Mucosa of stomach (tissue), 1 donor: ENCODE measurements around the gene MYOCOS.

Source experiments
- H3K27me3 ChIP-seq: one replicate; pipeline ENCODE4 v1.7.0; 2013; ENCODE audit warnings: mild to moderate bottlenecking, low read length; ENCODE audit not compliant: control insufficient read depth, insufficient read depth
- H3K36me3 ChIP-seq: one replicate; pipeline ENCODE4 v1.7.0; 2013; ENCODE audit warnings: low read length; ENCODE audit not compliant: control insufficient read depth, insufficient read depth
- H3K4me1 ChIP-seq: one replicate; pipeline ENCODE4 v1.7.0; 2013; ENCODE audit warnings: mild to moderate bottlenecking, low read length; ENCODE audit not compliant: control insufficient read depth, insufficient read depth
- H3K4me3 ChIP-seq: one replicate; pipeline ENCODE4 v1.7.0; 2013; ENCODE audit warnings: low read length
- H3K9ac ChIP-seq: one replicate; pipeline ENCODE4 v1.7.0; 2013; ENCODE audit warnings: mild to moderate bottlenecking, low read length, moderate library complexity
- H3K9me3 ChIP-seq: one replicate; pipeline ENCODE4 v1.7.0; 2013; ENCODE audit warnings: mild to moderate bottlenecking, low read length, moderate library complexity; ENCODE audit not compliant: control insufficient read depth
- donor health status: Pancreatic carcinoma.

Gene MYOCOS

GRCh38 chr1:171628225-171628624 is 6.2 kb downstream of the MYOCOS start:
- Histone ChIP-seq H3K9ac (no peak overlapping the region), H3K9me3 (no peaks in the 10 kb centered on the region), H3K4me3 (no peak overlapping the region), H3K36me3 (no peaks in the 10 kb centered on the region), H3K27me3 (no peaks in the 10 kb centered on the region), H3K4me1 (no peaks in the 10 kb centered on the region)

DNA sequence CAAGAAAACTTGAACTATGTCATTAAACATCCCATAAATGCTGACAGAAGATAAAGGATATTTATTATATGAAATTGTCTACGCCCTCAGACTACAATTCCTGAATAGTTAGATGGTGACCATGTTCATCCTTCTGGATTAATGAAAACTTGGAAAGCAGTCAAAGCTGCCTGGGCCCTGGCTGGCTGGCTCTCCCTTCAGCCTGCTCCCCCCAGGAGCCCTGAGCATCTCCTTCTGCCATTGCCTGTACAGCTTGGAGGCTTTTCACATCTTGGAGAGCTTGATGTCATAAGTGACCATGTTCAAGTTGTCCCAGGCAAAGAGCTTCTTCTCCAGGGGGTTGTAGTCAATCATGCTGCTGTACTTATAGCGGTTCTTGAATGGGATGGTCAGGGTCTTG is 13.6 kb downstream of the MYOCOS start:
- Histone ChIP-seq H3K9me3 (no peaks in the 10 kb centered on the region), H3K36me3 (no peaks in the 10 kb centered on the region), H3K4me1 (no peaks in the 10 kb centered on the region), H3K27me3 (no peaks in the 10 kb centered on the region), H3K9ac (no peak overlapping the region), H3K4me3 (no peak overlapping the region)

- H3K9ac ChIP-seq = no peak overlapping the region
- no peaks in the 10 kb centered on the region for H3K36me3 ChIP-seq
- no peaks in the 10 kb centered on the region for H3K4me1 ChIP-seq
- no peak overlapping the region for H3K4me3 ChIP-seq
- H3K27me3 ChIP-seq = no peaks in the 10 kb centered on the region
- no peaks in the 10 kb centered on the region for H3K9me3 ChIP-seq
These were observed 14.1 kb downstream of the MYOCOS start for GRCh38 chr1:171636141-171636540.

- no peaks in the 10 kb centered on the region for H3K9me3 ChIP-seq
- no peaks in the 10 kb centered on the region for H3K27me3 ChIP-seq
- no peak overlapping the region for H3K9ac ChIP-seq
- no peaks in the 10 kb centered on the region for H3K36me3 ChIP-seq
- no peak overlapping the region for H3K4me3 ChIP-seq
- H3K4me1 ChIP-seq = no peaks in the 10 kb centered on the region
These were observed 16.0 kb downstream of the MYOCOS start for GRCh38 chr1:171637928-171638576.

- no peaks in the 10 kb centered on the region for H3K27me3 ChIP-seq
- H3K36me3 ChIP-seq = no peaks in the 10 kb centered on the region
- no peaks in the 10 kb centered on the region for H3K4me1 ChIP-seq
- H3K9ac ChIP-seq = no peak overlapping the region
- H3K4me3 ChIP-seq = no peak overlapping the region
- no peaks in the 10 kb centered on the region for H3K9me3 ChIP-seq
These were observed 18.2 kb downstream of the MYOCOS start for GRCh38 chr1:171640225-171640624.

- Histone ChIP-seq H3K9ac (no peak overlapping the region), H3K4me1 (no peaks in the 10 kb centered on the region), H3K27me3 (no peaks in the 10 kb centered on the region), H3K36me3 (no peaks in the 10 kb centered on the region), H3K9me3 (no peaks in the 10 kb centered on the region), H3K4me3 (no peak overlapping the region)
These were observed 19.2 kb downstream of the MYOCOS start for GRCh38 chr1:171641076-171641864.

DNA sequence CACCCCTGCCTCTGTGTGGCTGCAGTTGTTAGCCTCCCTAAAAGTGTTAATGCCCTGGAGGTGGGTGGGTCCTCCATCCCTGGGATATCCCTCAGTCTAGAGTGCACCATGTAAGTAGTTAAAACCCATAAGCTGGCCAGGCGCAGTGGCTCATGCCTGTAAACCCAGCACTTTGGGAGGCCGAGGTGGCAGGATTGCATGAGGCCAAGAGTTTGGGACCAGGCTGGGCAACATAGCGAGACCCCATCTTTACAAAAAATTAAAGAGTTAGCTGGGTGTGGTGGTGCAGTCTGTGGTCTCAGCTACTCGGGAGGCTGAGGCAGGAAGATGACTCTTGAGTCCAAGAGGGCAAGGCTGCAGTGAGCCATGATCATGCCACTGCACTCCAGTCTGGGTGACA is 20.2 kb downstream of the MYOCOS start:
- no peaks in the 10 kb centered on the region for H3K4me1 ChIP-seq
- H3K36me3 ChIP-seq = no peaks in the 10 kb centered on the region
- no peak overlapping the region for H3K4me3 ChIP-seq
- H3K9ac ChIP-seq = no peak overlapping the region
- no peaks in the 10 kb centered on the region for H3K27me3 ChIP-seq
- H3K9me3 ChIP-seq = no peaks in the 10 kb centered on the region

- Histone ChIP-seq H3K9me3 (no peaks in the 10 kb centered on the region), H3K27me3 (no peaks in the 10 kb centered on the region), H3K4me1 (no peaks in the 10 kb centered on the region), H3K4me3 (no peak overlapping the region), H3K36me3 (no peaks in the 10 kb centered on the region), H3K9ac (no peak overlapping the region)
These were observed 21.1 kb downstream of the MYOCOS start for GRCh38 chr1:171643156-171643555.

GRCh38 chr1:171644805-171645483 is 22.9 kb downstream of the MYOCOS start:
- Histone ChIP-seq H3K9me3 (no peaks in the 10 kb centered on the region), H3K36me3 (no peaks in the 10 kb centered on the region), H3K9ac (no peak overlapping the region), H3K27me3 (no peaks in the 10 kb centered on the region), H3K4me1 (no peaks in the 10 kb centered on the region), H3K4me3 (no peak overlapping the region)

DNA sequence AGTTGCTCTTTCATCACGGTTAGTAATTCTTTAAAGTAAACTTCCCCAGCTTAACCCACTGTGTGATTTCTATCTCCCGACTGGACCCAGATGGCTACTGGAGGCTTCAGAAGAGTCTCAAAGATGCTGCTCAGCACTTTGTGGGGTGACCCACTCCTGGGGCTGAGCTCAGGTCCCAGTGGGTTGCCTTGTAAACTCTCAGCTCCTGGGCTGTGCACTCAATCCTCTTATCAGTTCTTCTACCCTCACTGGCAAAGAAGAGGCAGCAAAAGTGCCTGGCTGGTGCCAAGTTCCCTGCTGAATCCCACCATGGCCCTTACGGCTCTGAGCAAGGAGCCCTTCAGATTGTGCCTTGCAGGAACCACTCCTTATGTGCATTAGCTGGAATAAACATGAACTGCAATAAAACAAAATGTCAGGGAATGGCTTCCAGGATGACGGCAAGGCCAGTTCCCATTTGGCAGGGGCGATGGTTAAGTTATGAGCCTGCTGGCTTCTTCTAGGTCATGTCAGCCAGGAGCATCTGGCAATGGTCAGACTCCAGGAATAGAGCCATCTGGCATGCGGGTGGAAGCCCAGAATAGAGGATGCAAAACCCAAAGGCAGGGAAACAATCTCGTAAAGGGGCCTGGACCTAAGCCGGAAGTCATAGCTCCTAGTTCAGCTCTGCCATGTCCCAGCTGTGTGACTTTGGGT is 23.7 kb downstream of the MYOCOS start:
- Histone ChIP-seq H3K27me3 (no peaks in the 10 kb centered on the region), H3K4me3 (no peak overlapping the region), H3K9ac (no peak overlapping the region), H3K4me1 (no peaks in the 10 kb centered on the region), H3K9me3 (no peaks in the 10 kb centered on the region), H3K36me3 (no peaks in the 10 kb centered on the region)

DNA sequence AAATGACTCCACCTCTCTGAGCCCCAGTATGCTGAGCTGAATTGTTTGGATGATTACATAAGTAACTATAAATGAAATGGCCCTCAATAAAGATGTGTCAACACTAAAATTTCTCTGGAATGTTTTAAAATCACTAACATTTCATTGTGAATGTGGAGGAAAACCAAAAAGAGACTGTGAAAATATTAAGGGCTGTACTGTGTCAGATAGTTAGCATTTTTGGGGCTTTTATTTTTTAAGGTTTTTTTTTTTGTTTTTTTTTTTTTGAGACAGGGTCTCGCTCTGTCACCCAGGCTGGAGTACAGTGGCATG is 24.2 kb downstream of the MYOCOS start:
- Histone ChIP-seq H3K27me3 (no peaks in the 10 kb centered on the region), H3K9me3 (no peaks in the 10 kb centered on the region), H3K4me1 (no peaks in the 10 kb centered on the region), H3K36me3 (no peaks in the 10 kb centered on the region), H3K9ac (no peak overlapping the region), H3K4me3 (no peak overlapping the region)
